Middle frontal gyrus (tissue), 1 donor: Measurements from ENCODE around the gene NBEA.

Experiments
- DNase-seq: peaks from one replicate; pipeline ENCODE4 v3.0.0-alpha.2; 2015; ENCODE audit warnings: low spot score; ENCODE audit errors: extremely low spot score

Gene NBEA

GRCh38 chr13:35163674-35164073, 221.6 kb downstream of the NBEA start:
- no peak for DNase-seq

GRCh38 chr13:35164324-35164932, 222.4 kb downstream of the NBEA start:
- no peak for DNase-seq

GRCh38 chr13:35165205-35165604, 223.1 kb downstream of the NBEA start:
- DNase-seq = no peak

GRCh38 chr13:35179494-35179893, 237.4 kb downstream of the NBEA start:
- DNase-seq = no peak

- DNase-seq = no peak
These were observed 238.0 kb downstream of the NBEA start for GRCh38 chr13:35179920-35180663.

- DNase-seq = no peak
These were observed 248.2 kb downstream of the NBEA start for GRCh38 chr13:35190241-35190640.

- no peak for DNase-seq
These were observed 249.8 kb downstream of the NBEA start for GRCh38 chr13:35191883-35192282.

- DNase-seq = no peak
These were observed 256.6 kb downstream of the NBEA start for GRCh38 chr13:35198613-35199200.

- no peak for DNase-seq
These were observed 266.5 kb downstream of the NBEA start for GRCh38 chr13:35208587-35208986.

GRCh38 chr13:35210261-35210660, 268.2 kb downstream of the NBEA start:
- no peak for DNase-seq

- DNase-seq = no peak
These were observed 269.9 kb downstream of the NBEA start for GRCh38 chr13:35211949-35212348.

- DNase-seq = no peak
These were observed 271.8 kb downstream of the NBEA start for GRCh38 chr13:35213911-35214310.

- DNase-seq = no peak
These were observed 274.1 kb downstream of the NBEA start for GRCh38 chr13:35216131-35216530.

GRCh38 chr13:35219021-35219420, 277.0 kb downstream of the NBEA start:
- no peak for DNase-seq

GRCh38 chr13:35225159-35225558, 283.1 kb downstream of the NBEA start:
- DNase-seq = no peak

GRCh38 chr13:35225582-35225981, 283.5 kb downstream of the NBEA start:
- DNase-seq = no peak

- no peak for DNase-seq
These were observed 286.5 kb downstream of the NBEA start for GRCh38 chr13:35228536-35228935.

GRCh38 chr13:35231426-35231825, 289.4 kb downstream of the NBEA start:
- no peak for DNase-seq

- no peak for DNase-seq
These were observed 296.2 kb downstream of the NBEA start for GRCh38 chr13:35238274-35238673.

- no peak for DNase-seq
These were observed 310.6 kb downstream of the NBEA start for GRCh38 chr13:35252536-35253205.

GRCh38 chr13:35255241-35255640, 313.2 kb downstream of the NBEA start:
- no peak for DNase-seq

GRCh38 chr13:35256459-35257148, 314.5 kb downstream of the NBEA start:
- DNase-seq = no peak
